GM19043 (cell line): ENCODE data around the gene IRF2BP2.

Source experiments
- ATAC-seq: cut with Tn5 transposase; IDR thresholded peaks from one replicate; pipeline ENCODE4 v1.9.1; 2021; ENCODE audit warnings: low read depth; ENCODE audit not compliant: unreplicated experiment

The IRF2BP2 gene

GRCh38 chr1:234585330-234586055 lies 24.5 kb downstream of the IRF2BP2 start:
- ATAC-seq, result no peak

- ATAC-seq, result no peak
These were observed 25.1 kb downstream of the IRF2BP2 start for GRCh38 chr1:234584926-234585325.

GRCh38 chr1:234584420-234584805 lies 25.6 kb downstream of the IRF2BP2 start:
- ATAC-seq, result no peak

GRCh38 chr1:234583755-234584419 lies 26.1 kb downstream of the IRF2BP2 start:
- no peak for ATAC-seq

GRCh38 chr1:234582681-234583301 lies 27.2 kb downstream of the IRF2BP2 start:
- ATAC-seq, result no peak

- ATAC-seq, result no peak
These were observed 27.8 kb downstream of the IRF2BP2 start for GRCh38 chr1:234582186-234582585.

GRCh38 chr1:234581063-234581714 lies 28.8 kb downstream of the IRF2BP2 start:
- ATAC-seq, result no peak

GRCh38 chr1:234579967-234580366 lies 30.0 kb downstream of the IRF2BP2 start:
- ATAC-seq, result no peak

GRCh38 chr1:234578735-234579134 lies 31.2 kb downstream of the IRF2BP2 start:
- ATAC-seq, result no peak

- no peak for ATAC-seq
These were observed 31.9 kb downstream of the IRF2BP2 start for GRCh38 chr1:234578087-234578486.

- no peak for ATAC-seq
These were observed 36.2 kb downstream of the IRF2BP2 start for GRCh38 chr1:234573711-234574299.

GRCh38 chr1:234572966-234573365 lies 37.0 kb downstream of the IRF2BP2 start:
- no peak for ATAC-seq

GRCh38 chr1:234571702-234572101 lies 38.3 kb downstream of the IRF2BP2 start:
- ATAC-seq, result no peak

- no peak for ATAC-seq
These were observed 39.5 kb downstream of the IRF2BP2 start for GRCh38 chr1:234570329-234571120.

GRCh38 chr1:234568345-234568744 lies 41.6 kb downstream of the IRF2BP2 start:
- no peak for ATAC-seq

GRCh38 chr1:234565132-234565531 lies 44.8 kb downstream of the IRF2BP2 start:
- no peak for ATAC-seq

- ATAC-seq, result no peak
These were observed 45.6 kb downstream of the IRF2BP2 start for GRCh38 chr1:234564035-234565029.

GRCh38 chr1:234562334-234562733 lies 47.6 kb downstream of the IRF2BP2 start:
- no peak for ATAC-seq

- ATAC-seq, result no peak
These were observed 48.7 kb downstream of the IRF2BP2 start for GRCh38 chr1:234561319-234561718.
